ENCODE measurements around the gene C10orf62. TPM values are rescaled to one million over a fixed set of nuclear protein-coding genes. Genes with fewer than 3 reads are reported as not detected.

C10orf62 gene
- total and polyA plus RNA-seq, 2 donors (not counting 3 experiments of a cell fraction or from before 2014, with no cell fraction given): not detected

GRCh38 chr10:97611473-97611872 is 22.0 kb downstream of the C10orf62 start:
- intact Hi-C loops (cut with micrococcal nuclease) (no loop called here), dilution Hi-C loops (cut with MboI; ENCODE audit: extremely low pct_ligation_motif_present, low sequenced_read_pairs) (no loop called here)
- no peaks in the 10 kb centered on the region for H3K27me3 ChIP-seq (ENCODE audit: control insufficient read depth in 2 of 2, insufficient read depth in 2 of 2, low read length in 2 of 2)
- no peak overlapping the region for H3K4me2 ChIP-seq (ENCODE audit: insufficient read depth, low read length)
- TF ChIP-seq POLR2A (IDR thresholded peaks at IDR 0.05; ENCODE audit: low read depth, low read length) (no peak), GATA2 (IDR thresholded peaks at IDR 0.05; ENCODE audit: insufficient read depth, insufficient read length, low read depth, low read length) (no peak), MYC (IDR thresholded peaks at IDR 0.05; ENCODE audit: low read depth, low read length) (no peak), JUN (IDR thresholded peaks at IDR 0.05; ENCODE audit: borderline replicate concordance, insufficient read depth, insufficient read length, low read depth) (no peak), CTCF (IDR thresholded peaks at IDR 0.05; ENCODE audit: extremely low read depth in 1 of 2, insufficient read depth in 1 of 2, low read depth in 1 of 2, low read length in 2 of 2) (no peak), EZH2 (IDR thresholded peaks at IDR 0.05; ENCODE audit: borderline replicate concordance, low read depth, low read length, severe bottlenecking) (no peak), FOS (IDR thresholded peaks at IDR 0.05; ENCODE audit: borderline replicate concordance, insufficient read depth, low read length) (no peak), POLR2AphosphoS5 (IDR thresholded peaks at IDR 0.05; ENCODE audit: insufficient read depth, low read depth, low read length) (no peak)
- TF ChIP-seq, protein P1, sequence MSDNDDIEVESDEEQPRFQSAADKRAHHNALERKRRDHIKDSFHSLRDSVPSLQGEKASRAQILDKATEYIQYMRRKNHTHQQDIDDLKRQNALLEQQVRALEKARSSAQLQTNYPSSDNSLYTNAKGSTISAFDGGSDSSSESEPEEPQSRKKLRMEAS (IDR thresholded peaks at IDR 0.05; ENCODE audit: insufficient read depth, insufficient read length): no peak
- H3K9me3 ChIP-seq (replicated peaks; ENCODE audit: control insufficient read depth, insufficient read depth, low read length): no peaks in the 10 kb centered on the region
- DNase-seq (ENCODE audit: low read depth, low spot score) (no peak), FAIRE-seq (no peak)
- no peaks in the 10 kb centered on the region for H4K20me1 ChIP-seq (replicated peaks; ENCODE audit: control insufficient read depth, extremely low read depth, insufficient read depth, low read length)
- no peaks in the 10 kb centered on the region for H3K4me1 ChIP-seq (ENCODE audit: control insufficient read depth, extremely low read depth, insufficient read depth, low read length)
- POLR2A ChIA-PET: interaction anchor here (1.5 kb wide), 1 partner anchor 39 kb away, joined by 3 read pairs; the partner anchor contains the start of gene ANKRD2
- H3K4me3 ChIP-seq (replicated peaks in 1 of 3; ENCODE audit: insufficient read depth in 1 of 3, low read depth in 1 of 3, low read length in 3 of 3): no peak overlapping the region
- no TSS peak for BruUV-seq (replicated peaks)
- no peaks in the 10 kb centered on the region for H3K79me2 ChIP-seq (ENCODE audit: control insufficient read depth, insufficient read depth, low read length)
- no peaks in the 10 kb centered on the region for H3K9me1 ChIP-seq (replicated peaks; ENCODE audit: control insufficient read depth, extremely low read depth, insufficient read depth, low read length)
- no peak overlapping the region for H2AFZ ChIP-seq (ENCODE audit: low read depth, low read length)
- H3K9ac ChIP-seq (replicated peaks; ENCODE audit: extremely low read depth, insufficient read depth, low read length): no peak overlapping the region
- no peak overlapping the region for H3K27ac ChIP-seq (ENCODE audit: insufficient read depth, low read depth, low read length)
- H3K36me3 ChIP-seq (ENCODE audit: control insufficient read depth in 2 of 2, extremely low read depth in 1 of 2, insufficient read depth in 2 of 2, low read length in 2 of 2): no peaks in the 10 kb centered on the region
- CTCF ChIA-PET: interaction anchor here (1.0 to 9.6 kb wide), 10 partner anchors 26 to 203 kb away, joined by 4 to 304 read pairs (median 14); partner anchors contain the start of genes ANKRD2 and HOGA1

Data from endothelial cell of umbilical vein (primary cell).